OCI-LY3 (cell line): ENCODE data around the gene GPR32.
"Not testable (repeated sequence)": the region's sequence is repeated elsewhere in the genome, so short reads cannot be mapped to it uniquely, and the experiment has no call there.

Source experiments
- H2AFZ ChIP-seq: fragments of 200-600, 300-600 bp; shearing (Covaris generic); 2 replicates; pipeline ENCODE4 v1.6.0; 2014; ENCODE audit warnings: antibody characterized with exemption, low read depth, low read length
- H3K27ac ChIP-seq: fragments of 200-600, 300-600 bp; sonication (generic); 2 replicates; pipeline ENCODE4 v1.5.1; 2014; ENCODE audit warnings: mild to moderate bottlenecking, low read length, moderate library complexity, mixed read lengths
- H3K27me3 ChIP-seq: fragments of 200-600, 300-600 bp; sonication (generic); 2 replicates; pipeline ENCODE4 v1.6.1; 2014; ENCODE audit warnings: low read depth, low read length, mixed read lengths
- H3K36me3 ChIP-seq: fragments of 200-600, 300-600 bp; sonication (generic); replicated peaks from 2 replicates; pipeline ENCODE3; 2014; ENCODE audit warnings: low read depth, low read length, mixed read lengths
- H3K4me1 ChIP-seq: fragments of 300-600, 200-600 bp; sonication (generic); 2 replicates; pipeline ENCODE4 v1.6.1; 2014; ENCODE audit warnings: low read length, mixed read lengths
- H3K4me2 ChIP-seq: fragments of 200-600, 300-600 bp; sonication (generic); 2 replicates; pipeline ENCODE4 v1.6.1; 2014; ENCODE audit warnings: low read length, mixed read lengths
- H3K4me3 ChIP-seq: fragments of 300-600, 200-600 bp; sonication (generic); 2 replicates; pipeline ENCODE4 v1.5.1; 2014; ENCODE audit warnings: antibody characterized with exemption, mild to moderate bottlenecking, low read length, moderate library complexity
- H3K79me2 ChIP-seq: fragments of 300-600, 200-600 bp; shearing (Covaris generic); 2 replicates; pipeline ENCODE4 v1.6.1; 2014; ENCODE audit warnings: mild to moderate bottlenecking, low read length, mixed read lengths
- H3K9ac ChIP-seq: fragments of 300-600, 200-600 bp; shearing (Covaris generic); 2 replicates; pipeline ENCODE4 v1.6.0; 2014; ENCODE audit warnings: mild to moderate bottlenecking, low read length, moderate library complexity
- H3K9me3 ChIP-seq: fragments of 200-600, 300-600 bp; shearing (Covaris generic); 2 replicates; pipeline ENCODE4 v1.6.1; 2014; ENCODE audit warnings: low read length, mixed read lengths; ENCODE audit not compliant: insufficient read depth
- H4K20me1 ChIP-seq: fragments of 200-600, 300-600 bp; sonication (generic); 2 replicates; pipeline ENCODE4 v1.6.1; 2016; ENCODE audit warnings: low read length, mixed read lengths; ENCODE audit not compliant: insufficient read depth
- CTCF ChIP-seq: fragments of 200-600, 300-600 bp; sonication (generic); IDR thresholded peaks from 2 replicates; pipeline ENCODE4 v1.5.1; 2014; ENCODE audit warnings: antibody characterized with exemption, low read length, low read depth
- EZH2phosphoT487 ChIP-seq: fragments of 200-600 bp; shearing (Covaris generic); IDR thresholded peaks from 2 replicates; pipeline ENCODE4 v1.6.1; 2018; ENCODE audit warnings: antibody characterized with exemption, mixed run types, low read depth

Gene GPR32

GRCh38 chr19:50780753-50781435, 10.6 kb downstream of the GPR32 start:
- Histone ChIP-seq H3K4me3 (no peak overlapping the region), H3K36me3 (no peaks in the 10 kb centered on the region), H3K9me3 (no peaks in the 10 kb centered on the region), H2AFZ (no peak overlapping the region), H3K27me3 (peaks cover 9% of the 10 kb centered on the region; the same call in 1 of the 2 replicates), H4K20me1 (no peaks in the 10 kb centered on the region), H3K27ac (no peak overlapping the region), H3K79me2 (no peaks in the 10 kb centered on the region), H3K9ac (no peak overlapping the region), H3K4me2 (no peak overlapping the region), H3K4me1 (no peaks in the 10 kb centered on the region; the same call in 1 of the 2 replicates)
- no peak for TF ChIP-seq EZH2phosphoT487

- H4K20me1 ChIP-seq, H3K36me3 ChIP-seq, H3K4me3 ChIP-seq, H3K9me3 ChIP-seq, H3K4me1 ChIP-seq, H3K27me3 ChIP-seq, H3K9ac ChIP-seq, H3K27ac ChIP-seq, H3K79me2 ChIP-seq, H2AFZ ChIP-seq: not testable (repeated sequence)
- H3K4me2 ChIP-seq = peak overlapping the region; percentile 37
These were observed 13.5 kb downstream of the GPR32 start for GRCh38 chr19:50783848-50784152.

DNA sequence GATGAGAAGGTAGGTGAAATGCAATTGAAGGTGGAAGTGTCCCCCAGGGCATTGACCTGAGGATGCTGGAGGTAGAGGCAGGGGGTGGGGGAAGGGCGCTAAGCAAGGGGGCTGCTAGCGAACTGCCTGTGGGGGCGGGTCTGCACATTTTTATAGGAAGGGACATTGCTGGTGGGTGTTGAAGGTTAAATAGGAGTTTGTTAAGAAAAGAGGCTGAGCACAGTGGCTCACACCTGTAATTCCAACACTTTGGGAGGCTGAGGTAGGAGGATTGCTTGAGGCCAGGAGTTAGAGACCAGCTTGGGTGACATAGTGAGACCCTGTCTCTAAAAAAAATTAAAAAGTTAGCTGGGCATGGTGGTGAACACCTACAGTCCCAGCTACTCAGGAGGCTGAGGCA, 14.4 kb downstream of the GPR32 start:
- Histone ChIP-seq H3K4me2 (no peak overlapping the region), H2AFZ (no peak overlapping the region), H3K9ac (no peak overlapping the region), H3K27me3 (peaks cover 5% of the 10 kb centered on the region; the same call in 1 of the 2 replicates), H3K9me3 (no peaks in the 10 kb centered on the region), H3K4me3 (no peak overlapping the region), H3K36me3 (no peaks in the 10 kb centered on the region), H3K79me2 (no peaks in the 10 kb centered on the region), H3K4me1 (no peaks in the 10 kb centered on the region; the same call in 1 of the 2 replicates), H3K27ac (no peak overlapping the region), H4K20me1 (no peaks in the 10 kb centered on the region)
- no peak for TF ChIP-seq EZH2phosphoT487

DNA sequence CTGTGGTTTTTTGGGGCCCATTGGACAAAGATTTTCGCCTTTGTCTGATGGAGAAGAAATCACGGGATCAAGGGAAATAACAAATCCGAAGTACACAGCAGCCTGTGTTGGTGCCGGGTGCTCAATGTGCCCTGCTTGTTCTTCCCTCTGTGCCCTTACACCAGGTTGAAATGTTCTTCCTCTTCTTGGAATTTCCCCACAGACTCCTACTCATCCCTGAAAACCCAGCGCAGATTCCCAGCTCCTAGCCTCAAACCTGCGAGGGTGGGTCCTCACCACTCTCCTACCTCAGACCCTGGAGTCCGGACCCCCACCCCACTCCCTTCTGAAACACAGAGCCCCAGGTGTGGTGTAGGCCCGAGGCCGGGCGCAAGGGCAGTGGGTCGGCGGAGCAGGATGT, 15.1 kb downstream of the GPR32 start:
- Histone ChIP-seq H3K27ac (no peak overlapping the region), H3K9me3 (no peaks in the 10 kb centered on the region), H3K4me2 (no peak overlapping the region), H3K4me3 (no peak overlapping the region), H3K4me1 (no peaks in the 10 kb centered on the region; the same call in 1 of the 2 replicates), H3K79me2 (no peaks in the 10 kb centered on the region), H4K20me1 (no peaks in the 10 kb centered on the region), H3K36me3 (no peaks in the 10 kb centered on the region), H2AFZ (no peak overlapping the region), H3K9ac (no peak overlapping the region), H3K27me3 (peaks cover 5% of the 10 kb centered on the region; the same call in 1 of the 2 replicates)
- TF ChIP-seq EZH2phosphoT487 (no peak), CTCF (no peak)

DNA sequence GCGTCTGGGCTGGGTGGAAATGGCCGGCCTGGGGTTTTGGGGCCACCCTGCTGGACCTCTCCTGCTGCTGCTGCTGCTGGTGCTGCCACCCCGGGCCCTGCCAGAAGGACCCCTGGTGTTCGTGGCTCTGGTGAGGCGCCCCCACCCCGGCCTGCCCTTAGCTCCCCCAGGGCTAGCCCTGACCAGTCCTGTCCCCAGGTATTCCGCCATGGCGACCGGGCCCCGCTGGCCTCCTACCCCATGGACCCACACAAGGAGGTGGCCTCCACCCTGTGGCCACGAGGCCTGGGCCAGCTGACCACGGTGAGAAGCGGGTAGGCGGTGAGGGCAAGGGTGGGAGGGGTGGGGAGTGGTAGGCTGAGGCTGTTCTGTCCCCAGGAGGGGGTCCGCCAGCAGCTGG, 20.1 kb downstream of the GPR32 start, which contains the start of gene ACP4:
Gene ACP4, plus strand, starts transcription at position 20 of the 400 bp plus-strand sequence. Its CDS starts 0 bp downstream, at position 20.
- Histone ChIP-seq H3K4me1 (peaks cover 8% of the 10 kb centered on the region), H4K20me1 (peaks cover 7% of the 10 kb centered on the region), H3K27ac (no peak within 1 kb of the TSS), H3K79me2 (no peaks in the 10 kb centered on the region), H3K4me3 (no peak within 1 kb of the TSS), H2AFZ (no peak within 1 kb of the TSS), H3K4me2 (no peak within 1 kb of the TSS), H3K9me3 (no peaks in the 10 kb centered on the region), H3K27me3 (no peaks in the 10 kb centered on the region), H3K9ac (no peak within 1 kb of the TSS), H3K36me3 (peaks cover 4% of the 10 kb centered on the region)
- TF ChIP-seq EZH2phosphoT487 (no peak), CTCF (no peak)
